NK-92 treated with Interleukin-12 subunit alpha and Interleukin-12 subunit beta, amount 100 ng/mL, for 24 hours (cell line): Measurements from ENCODE around the gene GPR146.

Experiments used
- DNase-seq: peaks from one replicate; lab custom pipeline; 2025; lab: John Stamatoyannopoulos, UW

GPR146 gene

GRCh38 chr7:1106063-1106792, 61.9 kb downstream of the GPR146 start:
- DNase-seq = no peak

GRCh38 chr7:1106793-1107421, 62.6 kb downstream of the GPR146 start:
- no peak for DNase-seq

- DNase-seq = no peak
Observed at GRCh38 chr7:1108264-1108920, 64.0 kb downstream of the GPR146 start.
